HG03095 (cell line): Measurements from ENCODE around the gene MYLK.
"Not testable (repeated sequence)": the region's sequence is repeated elsewhere in the genome, so short reads cannot be mapped to it uniquely, and the experiment has no call there.

Source experiments
- ATAC-seq: cut with Tn5 transposase; IDR thresholded peaks from one replicate; pipeline ENCODE4 v1.9.1; 2021; ENCODE audit warnings: moderate library complexity; ENCODE audit not compliant: unreplicated experiment

MYLK gene

GRCh38 chr3:123755085-123755484, 129.0 kb downstream of the MYLK start:
- ATAC-seq: no peak

DNA sequence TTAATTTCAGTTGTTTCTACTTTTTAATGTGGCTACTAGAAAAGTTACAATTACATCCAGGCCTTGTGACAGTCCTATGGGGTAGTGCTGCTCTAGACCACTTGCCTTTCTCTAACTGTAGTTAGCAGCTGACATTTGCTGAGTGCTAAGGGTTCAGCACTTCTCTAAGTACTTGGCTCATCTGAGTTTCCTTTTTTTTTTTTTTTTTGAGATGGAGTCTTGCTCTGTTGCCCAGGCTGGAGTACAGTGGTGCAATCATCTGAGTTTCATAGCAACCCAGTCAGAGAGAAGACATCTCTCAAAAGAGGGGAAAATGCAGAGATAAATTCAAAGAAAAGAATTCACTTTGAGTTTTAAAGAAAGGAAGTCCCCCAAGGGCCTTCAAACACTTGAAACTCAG, 130.8 kb downstream of the MYLK start:
- no peak for ATAC-seq

- ATAC-seq: no peak
These were observed 131.9 kb downstream of the MYLK start for GRCh38 chr3:123752228-123752627.

GRCh38 chr3:123751433-123751832, 132.7 kb downstream of the MYLK start:
- ATAC-seq: no peak

DNA sequence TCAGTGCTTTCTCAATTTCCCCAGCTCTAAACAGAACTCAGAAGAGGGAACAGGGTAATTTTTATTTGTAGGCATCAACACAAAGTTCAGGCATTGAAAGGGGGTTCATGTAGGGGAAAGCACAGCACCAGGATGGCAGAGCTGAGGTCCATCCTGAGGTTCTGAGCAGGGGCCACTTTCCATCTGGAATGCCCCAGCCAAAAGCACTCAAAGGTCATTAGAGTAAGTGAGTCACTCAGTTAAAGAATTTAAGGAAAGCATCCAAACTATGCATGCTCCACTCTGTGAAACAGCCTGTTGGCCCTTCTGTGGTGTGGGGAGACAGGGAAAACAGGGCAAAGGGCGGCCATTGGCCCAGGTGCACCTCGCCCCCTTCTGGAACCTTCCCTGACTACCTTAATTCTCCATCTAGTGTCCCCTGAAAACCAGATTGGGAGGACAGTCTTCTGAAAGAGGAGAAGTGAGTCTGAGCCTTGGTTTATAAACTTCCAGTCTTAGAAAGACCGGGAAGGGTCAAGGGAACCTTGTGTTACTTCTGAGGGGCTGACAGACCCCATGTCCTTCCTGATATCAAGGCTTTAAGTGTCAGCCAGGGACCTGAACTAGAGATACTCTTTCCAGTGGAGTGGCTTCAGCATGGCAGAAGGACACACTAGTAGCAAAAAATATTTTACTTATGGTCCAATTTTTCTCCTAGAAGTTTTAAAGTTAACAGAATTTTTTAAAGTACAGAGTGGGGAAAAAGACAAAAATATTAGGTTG, 133.3 kb downstream of the MYLK start:
- no peak for ATAC-seq

GRCh38 chr3:123750209-123750608, 133.9 kb downstream of the MYLK start:
- no peak for ATAC-seq

- ATAC-seq: no peak
These were observed 134.4 kb downstream of the MYLK start for GRCh38 chr3:123749711-123750110.

GRCh38 chr3:123745184-123745855, 138.8 kb downstream of the MYLK start:
- no peak for ATAC-seq

DNA sequence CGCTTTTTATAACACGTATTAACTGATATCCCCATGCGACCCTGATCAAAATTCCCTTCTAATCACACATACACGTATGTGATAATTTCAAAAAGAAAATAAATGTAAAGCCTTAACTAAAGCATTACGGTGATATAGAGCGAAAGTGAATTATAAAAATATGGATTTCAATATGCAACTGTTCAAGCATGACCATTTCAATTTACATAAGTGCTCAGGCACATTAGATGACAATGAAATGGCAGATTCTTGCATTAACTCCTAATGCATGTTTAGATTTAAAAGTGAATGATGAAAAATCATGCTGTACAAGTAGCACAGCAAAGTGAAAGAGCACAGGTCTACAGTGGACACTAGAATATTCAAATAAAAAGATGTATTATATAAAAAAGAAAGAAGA, 140.1 kb downstream of the MYLK start:
- ATAC-seq: no peak

GRCh38 chr3:123743121-123743520, 141.0 kb downstream of the MYLK start:
- no peak for ATAC-seq

DNA sequence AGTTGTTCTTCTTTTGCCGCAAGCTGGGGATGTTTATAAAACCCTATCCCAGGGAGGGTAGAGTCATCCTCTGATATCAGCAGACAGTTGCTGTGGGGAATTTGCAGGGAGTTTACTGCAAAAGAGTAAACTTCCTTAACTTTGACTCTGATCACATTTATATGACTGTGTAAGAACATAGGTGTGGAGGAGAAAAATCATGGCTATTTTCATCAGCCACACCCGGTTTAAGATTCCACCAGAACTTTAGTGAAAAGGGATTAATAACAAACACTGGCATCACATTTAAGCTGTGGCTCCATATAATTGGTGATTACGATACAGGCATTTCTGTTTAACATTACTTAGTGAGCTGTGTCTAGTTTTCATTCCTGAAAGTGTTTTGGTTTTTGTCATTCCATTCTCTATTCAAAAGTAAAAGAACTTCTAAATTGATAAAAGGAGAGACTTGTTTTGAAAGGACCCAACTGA, 143.1 kb downstream of the MYLK start:
- ATAC-seq: no peak

- no peak for ATAC-seq
These were observed 143.7 kb downstream of the MYLK start for GRCh38 chr3:123740391-123740822.

DNA sequence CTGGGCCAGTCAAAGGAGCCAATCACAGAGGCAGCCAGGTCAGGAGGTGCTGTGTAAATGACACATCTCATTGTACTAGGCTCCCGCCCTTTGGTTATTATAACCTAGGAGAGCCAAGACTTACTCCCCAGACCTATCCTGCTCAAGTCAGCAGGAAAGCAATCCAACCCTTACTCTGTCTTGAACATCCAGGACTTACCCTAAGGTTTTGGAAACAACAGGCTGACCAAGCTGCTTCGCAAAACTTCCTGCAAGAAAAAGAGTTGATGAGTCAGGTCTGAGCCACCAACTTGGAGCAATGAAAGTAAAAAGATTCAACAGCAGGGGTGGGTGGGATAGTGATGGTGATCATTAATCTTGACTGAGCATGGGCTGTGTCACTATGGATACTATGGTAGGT, 144.4 kb downstream of the MYLK start:
- ATAC-seq: no peak

DNA sequence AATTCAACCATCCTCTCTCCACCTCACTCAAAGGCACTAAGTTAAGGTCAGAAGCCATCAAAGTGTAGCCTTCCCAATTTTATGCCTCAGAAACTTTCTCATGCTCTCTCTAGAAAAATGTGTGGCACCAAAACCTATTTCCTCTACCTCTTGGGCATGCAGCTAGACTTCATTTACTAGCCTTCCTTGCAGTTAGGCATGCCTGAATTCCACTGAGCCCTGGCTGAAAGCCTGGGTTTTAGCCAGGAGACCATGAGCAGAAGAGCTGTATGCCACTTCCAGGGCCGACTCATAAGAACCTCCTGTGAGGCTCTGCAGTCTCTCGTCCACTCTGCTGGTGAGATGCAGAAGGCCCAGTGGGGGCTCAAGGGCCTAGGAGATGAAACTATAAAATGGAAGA, 145.0 kb downstream of the MYLK start:
- ATAC-seq: no peak

GRCh38 chr3:123738522-123738921, 145.6 kb downstream of the MYLK start:
- ATAC-seq: not testable (repeated sequence)

DNA sequence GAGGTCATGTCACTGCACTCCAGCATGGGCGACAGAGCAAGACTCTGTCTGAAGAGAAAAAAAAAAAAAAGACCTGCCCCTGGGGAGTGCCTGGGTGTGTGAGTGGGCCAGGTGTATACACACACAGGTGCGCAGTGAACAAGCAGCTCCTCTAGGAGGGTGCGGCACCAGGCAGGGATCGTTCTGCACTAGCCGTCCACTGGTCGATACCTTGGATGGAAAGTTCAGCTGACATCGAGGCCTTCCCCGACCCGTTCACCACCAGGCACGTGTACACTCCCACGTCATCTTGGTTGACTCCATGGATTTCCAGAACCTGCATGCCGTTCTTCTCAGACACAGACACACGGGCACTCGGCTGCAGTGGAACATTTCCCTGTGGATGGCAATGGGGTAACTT, 147.0 kb downstream of the MYLK start:
- no peak for ATAC-seq

DNA sequence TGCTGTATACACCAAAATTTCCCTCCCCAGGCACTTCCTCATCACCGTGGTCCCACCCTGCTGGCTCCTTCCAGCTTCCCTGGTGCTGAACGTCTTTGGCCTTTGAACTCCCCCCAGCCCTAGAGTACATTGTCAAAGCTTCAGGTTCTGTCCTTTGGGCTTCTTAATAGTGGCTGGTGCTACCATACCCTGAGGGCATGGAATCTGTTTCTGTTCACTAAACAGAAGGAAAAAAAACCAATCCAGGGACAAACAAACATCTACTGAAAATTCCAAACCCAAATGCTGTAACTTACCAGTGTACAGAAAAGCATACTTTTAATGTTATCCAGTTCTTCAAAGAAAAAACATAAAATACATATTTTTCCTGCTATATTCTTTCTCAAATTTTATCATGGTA, 148.7 kb downstream of the MYLK start:
- no peak for ATAC-seq

- no peak for ATAC-seq
These were observed 149.6 kb downstream of the MYLK start for GRCh38 chr3:123734527-123734902.

- ATAC-seq: no peak
These were observed 150.2 kb downstream of the MYLK start for GRCh38 chr3:123733805-123734526.

GRCh38 chr3:123733341-123733740, 150.8 kb downstream of the MYLK start:
- no peak for ATAC-seq

DNA sequence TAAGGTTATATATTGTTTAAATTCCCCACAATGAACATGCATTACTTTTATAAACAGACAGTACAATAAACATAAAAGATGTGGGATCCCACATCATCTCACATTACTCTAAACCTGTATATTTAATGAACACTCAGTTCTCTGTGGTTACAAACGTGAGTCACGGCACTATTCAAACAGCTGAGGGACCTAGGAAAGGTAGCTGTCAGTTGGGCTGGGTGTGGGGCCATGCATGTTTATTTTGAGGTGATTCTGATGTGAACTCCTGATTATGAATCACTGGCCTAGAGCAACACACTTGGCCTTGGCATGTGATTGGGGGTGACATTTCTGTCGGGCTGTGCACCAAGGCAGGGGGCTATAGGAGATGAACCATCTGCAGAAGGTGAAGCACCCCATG, 151.7 kb downstream of the MYLK start:
- no peak for ATAC-seq

DNA sequence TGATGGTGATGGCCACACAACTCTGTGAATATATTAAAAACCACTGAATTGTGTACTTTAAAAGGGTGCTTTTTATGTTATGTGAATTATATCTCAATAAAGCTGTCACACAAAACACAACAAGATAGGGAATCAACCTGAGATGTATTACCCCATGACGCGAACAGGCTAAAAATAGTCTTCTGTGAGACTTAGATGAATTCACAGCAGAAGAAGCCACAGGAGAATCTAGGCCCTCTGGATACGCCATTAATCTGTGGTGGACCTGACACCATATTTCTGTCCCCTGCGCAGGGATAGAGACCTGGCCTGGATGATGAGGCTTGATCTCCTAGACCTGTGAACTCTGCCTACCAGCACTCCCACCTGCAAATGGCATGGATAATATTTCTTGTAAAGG, 153.3 kb downstream of the MYLK start:
- no peak for ATAC-seq
